GM15510 (cell line): ENCODE results near the gene GALT.

Source experiments
- POLR2A ChIP-seq: IDR thresholded peaks from 3 replicates; pipeline ENCODE4 v1.6.1; 2011; ENCODE audit warnings: borderline replicate concordance; ENCODE audit not compliant: insufficient read length; ENCODE audit errors: extremely low read depth

GALT gene

DNA sequence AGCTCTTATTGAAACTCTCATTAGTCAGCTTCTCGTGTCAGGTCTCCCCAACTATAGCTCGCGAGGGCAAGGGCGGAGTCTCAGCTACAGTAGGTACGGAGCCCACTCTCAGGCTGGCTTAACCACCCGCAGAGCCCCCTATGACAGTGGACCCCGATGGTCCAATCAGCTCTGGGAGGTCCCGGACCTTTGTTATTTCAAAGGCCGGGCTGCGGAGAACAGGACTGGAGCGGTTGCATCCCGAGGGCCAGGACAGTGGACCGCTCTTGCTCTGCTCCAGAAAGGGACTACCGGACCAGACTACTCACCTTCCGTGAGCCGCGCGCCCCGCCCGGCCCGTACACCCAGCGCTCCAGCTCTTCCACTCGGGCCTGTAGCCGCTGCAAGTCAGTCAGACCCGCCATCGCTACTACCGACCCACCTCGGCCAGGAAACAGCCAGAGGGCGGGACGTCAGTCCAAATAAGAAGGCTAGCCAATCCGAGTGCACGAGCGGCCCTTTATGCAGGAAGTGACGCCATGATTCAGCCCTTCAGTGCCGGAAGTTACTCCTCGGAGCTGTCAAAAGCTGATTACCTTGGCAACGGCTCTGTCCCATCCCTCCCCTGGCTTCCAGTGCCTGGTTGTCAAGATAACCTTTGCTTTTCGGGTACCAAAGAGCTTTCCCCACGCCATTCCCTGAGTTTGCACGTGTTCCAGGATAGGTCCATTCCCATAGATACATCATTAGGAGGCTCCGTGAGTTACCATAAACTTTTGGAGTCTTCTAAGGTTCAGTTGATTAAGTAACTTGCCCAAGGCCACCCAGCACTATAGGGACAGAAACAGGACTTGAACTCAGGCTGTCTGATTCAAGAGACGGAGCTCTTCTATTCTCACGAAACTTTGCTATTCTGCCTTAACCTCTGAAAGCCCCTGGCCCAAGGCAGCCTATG is 26.1 kb upstream of the GALT start, which contains the start of gene DCTN3:
TSS of gene DCTN3 (minus strand) at position 435 of the 934 bp plus-strand sequence. CDS start at position 404, 31 bp downstream.
- TF ChIP-seq POLR2A: peak; percentile 70

DNA sequence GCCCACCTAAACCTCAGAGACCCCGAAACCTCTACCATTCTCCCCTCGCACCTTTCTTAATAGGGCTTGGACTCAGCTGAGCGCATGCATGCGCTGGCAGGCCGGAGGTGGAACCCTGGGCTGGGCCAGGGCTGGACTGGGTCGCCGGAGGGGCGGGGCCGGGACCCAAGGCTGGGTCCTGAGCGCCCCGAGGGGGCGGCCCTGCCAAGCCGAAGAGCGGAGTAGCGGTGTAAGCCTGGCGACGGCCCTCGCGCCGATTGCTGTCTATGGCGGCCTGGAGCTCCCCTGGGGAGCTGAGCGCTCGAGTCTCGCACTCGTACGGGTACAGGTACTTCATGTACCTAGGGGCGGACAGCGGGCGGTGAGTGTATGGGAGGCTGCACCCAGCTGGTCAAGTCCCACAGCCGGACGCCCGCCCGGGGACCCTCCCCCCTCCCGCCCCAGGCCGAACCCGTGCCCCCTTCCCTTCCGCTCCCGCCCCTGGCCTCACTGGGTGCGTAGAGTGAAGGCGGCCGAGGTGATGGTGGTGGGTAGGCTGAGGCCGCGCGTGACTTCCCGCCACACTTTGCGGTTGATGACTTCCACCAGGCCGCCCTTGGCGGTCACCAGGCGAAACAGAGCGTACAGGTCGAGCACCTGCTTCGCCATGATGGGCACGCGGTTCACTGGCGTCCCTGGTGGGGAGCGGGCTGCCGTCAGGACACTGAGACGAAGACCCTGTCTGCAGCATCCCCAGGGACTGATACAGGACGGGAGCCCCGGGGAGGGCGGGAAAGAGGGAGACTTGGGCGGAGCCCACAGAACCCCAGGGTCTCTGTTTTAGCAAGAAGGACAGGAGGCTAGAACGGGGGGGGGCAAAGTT is 22.9 kb upstream of the GALT start:
- no peak for TF ChIP-seq POLR2A

DNA sequence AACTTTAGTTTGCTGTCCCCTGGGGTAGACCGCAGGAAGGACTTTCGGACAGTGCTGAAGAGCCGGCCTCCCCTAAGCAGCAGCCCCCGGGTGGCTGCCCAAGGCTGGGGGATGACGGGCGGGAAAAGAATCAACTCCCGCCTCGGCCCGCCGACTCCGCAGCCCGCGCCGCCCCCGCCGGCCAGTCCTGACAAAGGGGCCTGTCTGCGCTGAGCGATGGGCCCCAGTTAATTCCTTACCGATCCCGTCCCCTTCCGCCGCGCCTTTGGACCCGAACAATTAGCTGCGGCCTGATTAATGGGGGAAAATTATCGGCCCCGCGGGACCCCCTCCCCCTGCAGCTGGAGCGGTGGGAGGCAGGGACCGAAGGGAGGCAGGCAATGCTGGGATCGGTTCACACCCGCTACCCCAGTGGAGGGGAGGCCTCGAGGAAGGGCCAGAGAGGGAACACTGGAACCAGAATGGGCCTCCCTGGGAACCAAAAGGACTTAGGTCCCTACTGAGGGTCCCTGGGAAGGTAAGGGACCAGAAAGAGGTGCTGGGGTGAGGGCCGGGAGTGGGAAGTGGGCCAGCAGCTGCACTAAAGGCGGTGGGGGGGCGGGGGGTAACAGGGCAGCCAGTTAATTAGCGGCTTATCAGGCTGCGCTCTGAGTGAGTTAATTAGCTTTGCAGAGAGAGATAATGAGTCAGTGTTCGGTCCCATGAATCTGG is 21.8 kb upstream of the GALT start:
- TF ChIP-seq POLR2A: no peak

DNA sequence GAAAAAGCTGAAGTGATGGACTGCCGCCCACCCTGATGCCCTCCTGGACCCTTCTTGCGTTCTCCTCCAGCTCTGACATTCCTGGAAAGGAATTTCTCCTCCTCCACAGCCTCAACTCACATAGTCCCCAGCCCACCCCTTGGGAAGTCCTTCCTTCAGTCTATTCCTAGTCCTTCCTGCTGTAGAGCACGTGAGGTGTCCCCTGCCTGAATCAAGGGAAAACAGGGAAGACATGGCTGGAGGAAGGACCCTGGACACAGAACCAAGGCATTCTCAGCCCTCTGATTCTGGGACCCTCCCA is 21.3 kb upstream of the GALT start:
- TF ChIP-seq POLR2A: no peak

DNA sequence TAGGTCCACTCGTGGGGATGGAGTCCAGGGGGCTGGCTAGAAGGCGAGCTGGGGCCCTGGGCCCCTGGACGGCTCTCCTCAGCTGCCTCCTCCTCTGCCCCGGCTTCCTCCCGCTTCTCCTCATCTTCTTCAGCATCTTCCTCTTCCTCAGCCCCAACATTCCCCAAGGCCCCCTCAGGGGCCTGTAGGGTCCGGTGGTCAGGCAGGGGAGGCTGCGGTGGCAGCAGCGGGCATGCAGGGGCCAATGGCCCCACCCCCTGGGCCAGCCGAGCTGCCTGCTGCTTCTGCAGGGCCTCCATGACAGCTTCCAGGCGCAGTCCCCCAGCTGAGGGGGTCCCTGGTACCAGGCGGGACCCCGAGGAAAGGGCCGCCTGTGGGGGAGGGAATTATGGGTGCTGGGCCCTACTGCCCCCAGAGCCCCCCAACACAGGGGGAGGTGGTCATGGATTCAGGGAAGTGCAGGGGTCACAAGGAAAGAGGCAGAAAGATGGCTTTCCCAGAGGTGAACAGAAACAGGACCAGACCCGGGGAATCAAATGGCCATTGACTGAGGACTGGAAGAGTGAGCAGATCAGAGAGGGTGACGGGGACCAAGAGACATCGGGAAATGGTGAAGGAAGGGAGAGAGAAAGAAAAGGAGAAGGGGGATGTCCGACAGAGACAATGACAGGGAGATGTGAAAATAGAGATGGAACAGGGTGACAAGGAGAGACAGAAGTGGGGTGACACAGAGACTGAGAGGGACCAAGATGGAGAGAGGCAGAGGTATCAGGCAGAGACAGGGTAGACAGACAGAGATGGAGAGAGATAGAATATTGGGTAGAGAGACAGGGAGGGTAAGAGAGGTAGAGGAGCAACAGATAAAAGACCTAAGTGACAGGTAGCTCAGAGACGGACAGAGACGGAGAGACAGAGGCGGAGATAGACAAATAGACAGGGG is 18.5 kb upstream of the GALT start:
- no peak for TF ChIP-seq POLR2A

DNA sequence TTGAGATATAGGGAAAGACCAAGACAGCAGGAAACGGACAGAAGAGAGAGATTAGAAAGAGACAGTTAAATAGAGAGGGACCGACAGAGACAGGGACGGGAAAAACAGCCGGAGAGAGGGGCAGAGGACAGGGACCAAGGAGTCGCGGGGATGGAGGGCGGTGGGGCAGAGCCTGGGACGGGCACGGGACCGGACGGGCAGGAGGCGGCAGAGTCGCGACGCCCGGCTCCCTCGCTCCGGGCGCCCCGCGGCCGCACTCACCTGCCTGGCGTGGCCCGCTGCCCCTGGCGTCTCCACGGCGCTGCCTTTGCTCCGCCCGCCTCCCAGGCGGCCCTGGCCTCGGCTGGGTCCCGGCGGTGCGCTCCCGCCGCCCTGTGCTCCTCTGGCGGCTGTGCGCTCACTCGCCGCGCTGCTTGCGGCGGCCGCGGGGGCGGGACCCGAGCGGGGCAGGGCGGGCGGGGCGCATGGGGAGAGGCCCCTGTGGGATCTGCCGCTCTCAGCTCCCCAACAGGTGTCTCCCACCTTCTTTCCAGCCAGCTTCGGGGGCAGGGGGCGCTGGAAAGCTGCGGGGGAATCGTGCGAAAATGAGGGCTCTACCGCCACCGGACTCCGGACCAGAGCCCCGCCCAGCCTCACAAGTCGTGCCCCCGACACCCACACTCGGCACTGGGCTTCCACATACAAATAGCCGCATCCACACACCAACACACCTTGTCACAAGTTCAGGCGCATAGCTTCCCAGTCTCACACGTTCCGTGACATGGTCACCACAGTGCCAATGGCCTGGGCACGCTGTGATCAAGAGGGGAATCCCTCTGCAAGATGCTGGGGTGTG is 17.6 kb upstream of the GALT start, which contains the start of gene ARID3C:
TSS of gene ARID3C (minus strand) at position 411 of the 835 bp plus-strand sequence. CDS start 1,052 bp downstream, outside the sequence.
- TF ChIP-seq POLR2A: no peak

DNA sequence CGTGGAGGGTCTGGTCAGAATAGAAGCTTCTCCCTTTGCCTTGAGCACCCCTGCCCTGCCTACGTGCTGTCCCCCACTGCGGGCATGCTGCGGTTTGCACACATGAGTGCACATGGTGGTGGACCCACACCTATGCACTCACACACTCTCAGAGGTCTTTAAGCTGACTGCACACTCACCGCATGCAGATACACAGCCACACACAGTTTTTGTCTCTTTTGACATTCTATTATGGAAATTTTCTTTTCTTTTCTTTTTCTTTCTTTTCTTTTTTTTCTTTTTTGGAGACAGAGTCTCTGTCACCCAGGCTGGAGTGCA is 17.0 kb upstream of the GALT start:
- no peak for TF ChIP-seq POLR2A

DNA sequence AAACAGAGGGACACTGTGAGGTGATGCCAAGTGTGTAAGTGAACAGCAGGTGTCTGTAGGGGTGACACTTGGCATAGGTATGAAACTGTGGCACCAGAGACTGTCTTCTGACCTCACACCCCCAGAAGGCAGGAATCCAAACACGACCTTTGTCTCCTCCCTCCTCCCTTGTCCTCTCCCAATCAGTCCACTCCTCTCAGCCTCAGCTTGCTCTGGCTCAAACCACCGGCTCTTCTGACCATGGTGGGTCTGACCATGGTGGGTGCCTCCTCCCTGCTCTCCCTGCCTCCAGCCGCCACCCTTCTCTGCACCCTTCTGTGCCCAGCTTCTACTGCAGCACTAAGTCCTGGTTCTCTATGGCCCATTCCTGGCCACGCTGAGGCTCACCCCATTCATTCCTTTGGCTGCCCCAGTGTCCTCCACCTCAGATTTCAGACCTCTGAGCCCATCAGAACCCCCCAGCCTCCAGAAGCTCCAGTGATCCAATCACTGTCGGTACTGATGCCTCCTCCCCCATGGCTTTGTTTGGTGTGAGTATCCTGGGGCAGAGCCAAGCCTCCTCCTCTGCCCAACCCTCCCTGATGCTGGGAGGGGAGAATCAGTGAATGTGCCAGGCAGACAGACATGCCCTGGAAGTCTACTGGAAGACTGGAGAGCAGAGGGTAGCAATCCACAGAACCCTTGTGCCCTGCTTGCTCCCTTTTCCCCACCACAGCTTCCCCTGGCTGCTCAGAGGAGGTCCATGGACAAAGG is 15.9 kb upstream of the GALT start:
- TF ChIP-seq POLR2A: no peak

DNA sequence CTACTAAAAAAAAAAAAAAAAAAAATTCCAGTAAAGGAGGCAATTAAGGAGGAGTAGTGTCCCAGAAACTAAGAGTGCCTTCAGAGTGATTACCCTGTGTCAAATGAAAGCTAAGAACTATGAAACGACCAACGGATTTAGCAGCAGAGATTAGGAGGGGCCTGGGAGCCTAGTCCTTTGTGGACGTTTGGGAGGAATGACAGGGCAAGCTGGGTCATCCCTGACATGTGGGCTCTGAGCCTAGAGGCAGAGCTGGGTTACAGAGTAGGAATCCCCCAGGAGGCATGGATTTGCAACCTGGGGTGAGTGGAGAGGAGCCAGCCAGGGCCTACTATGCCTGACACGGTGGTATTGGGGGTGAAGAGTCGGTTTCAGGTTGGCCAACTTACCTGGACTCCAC is 13.3 kb upstream of the GALT start:
- TF ChIP-seq POLR2A: no peak

DNA sequence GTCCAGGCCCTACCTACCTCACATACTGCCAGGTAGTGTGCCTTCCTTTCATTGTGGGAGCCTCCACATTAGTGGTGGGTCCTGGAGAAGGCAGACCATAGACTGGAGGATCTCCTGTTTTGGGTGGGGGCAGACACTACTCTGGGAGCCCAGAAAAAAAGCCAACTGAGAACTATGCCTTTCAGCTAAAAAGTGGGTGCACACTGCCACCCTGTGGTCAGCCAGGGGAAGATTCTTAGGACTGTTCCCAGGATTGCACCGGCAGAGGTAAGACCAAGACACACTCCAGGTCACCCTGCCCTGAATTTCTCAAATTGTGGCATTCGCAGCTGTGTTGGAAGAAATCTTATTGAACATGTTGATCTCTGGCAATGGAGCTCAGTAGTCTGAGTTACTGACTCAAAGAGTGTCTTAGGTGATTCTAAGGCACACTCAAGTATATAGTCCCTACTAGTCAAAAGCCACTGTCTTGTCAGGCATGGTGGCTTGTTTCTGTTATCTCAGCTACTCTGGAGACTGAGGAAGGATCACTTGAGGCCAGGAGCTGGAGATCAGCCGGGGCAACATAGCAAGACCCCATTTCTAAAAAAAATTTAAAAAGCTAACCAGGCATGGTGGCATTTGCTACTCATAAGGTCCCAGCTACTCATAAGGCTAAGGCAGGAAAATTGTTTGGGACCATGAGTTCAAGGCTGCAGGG is 12.5 kb upstream of the GALT start:
- no peak for TF ChIP-seq POLR2A

DNA sequence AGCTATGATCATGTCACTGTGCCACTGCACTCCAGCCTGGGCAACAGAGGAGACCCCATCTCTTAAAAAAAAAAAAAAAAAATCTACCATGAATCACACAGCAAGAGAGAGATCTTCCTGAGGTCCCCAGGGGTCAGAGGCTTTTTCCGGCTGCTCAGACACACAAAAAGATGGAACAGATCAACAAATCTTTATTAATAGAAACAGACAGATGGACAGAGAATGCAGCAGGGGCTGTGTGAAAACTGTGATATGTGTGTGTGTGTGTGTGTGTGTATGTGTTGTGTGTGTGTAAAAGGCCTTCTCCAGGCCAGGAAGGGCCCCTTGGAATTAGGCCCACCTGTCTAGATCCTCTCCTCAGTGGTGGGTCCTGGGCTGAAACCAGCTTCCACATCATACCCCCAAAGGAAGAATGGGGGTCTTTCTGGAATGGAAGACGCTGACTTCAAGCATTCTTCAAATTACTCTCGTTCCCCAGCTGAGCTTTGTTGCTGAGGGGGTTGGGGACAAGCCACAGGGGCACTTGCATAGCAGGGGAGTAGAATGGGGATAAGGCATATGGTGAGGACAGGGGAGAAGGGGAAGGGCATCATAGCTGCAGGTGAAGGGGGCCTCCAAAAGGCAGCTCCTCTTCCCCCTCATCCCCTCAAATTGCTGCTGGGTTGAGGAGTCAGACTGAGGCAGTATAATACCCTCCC is 11.8 kb upstream of the GALT start:
- no peak for TF ChIP-seq POLR2A

DNA sequence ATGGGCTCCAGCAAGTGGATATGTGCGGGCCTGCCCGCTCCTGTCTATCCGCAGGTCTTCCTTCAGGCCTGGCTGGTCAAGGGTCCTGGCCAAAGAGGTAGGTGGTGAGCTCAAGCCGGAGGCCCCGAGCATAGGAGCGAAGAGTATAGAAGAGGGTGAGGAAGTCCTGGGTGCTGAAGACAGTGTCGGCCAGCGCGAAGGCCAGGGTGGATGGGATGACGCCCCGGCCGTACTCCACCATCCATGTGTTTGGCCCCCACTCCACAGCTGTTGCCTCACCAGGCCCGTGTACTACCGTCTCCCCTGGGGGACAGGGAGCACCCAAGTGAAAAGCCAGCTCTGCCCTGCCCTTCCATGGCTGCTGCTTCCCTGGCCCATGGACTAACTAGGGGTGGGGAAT is 10.9 kb upstream of the GALT start:
- TF ChIP-seq POLR2A: no peak

DNA sequence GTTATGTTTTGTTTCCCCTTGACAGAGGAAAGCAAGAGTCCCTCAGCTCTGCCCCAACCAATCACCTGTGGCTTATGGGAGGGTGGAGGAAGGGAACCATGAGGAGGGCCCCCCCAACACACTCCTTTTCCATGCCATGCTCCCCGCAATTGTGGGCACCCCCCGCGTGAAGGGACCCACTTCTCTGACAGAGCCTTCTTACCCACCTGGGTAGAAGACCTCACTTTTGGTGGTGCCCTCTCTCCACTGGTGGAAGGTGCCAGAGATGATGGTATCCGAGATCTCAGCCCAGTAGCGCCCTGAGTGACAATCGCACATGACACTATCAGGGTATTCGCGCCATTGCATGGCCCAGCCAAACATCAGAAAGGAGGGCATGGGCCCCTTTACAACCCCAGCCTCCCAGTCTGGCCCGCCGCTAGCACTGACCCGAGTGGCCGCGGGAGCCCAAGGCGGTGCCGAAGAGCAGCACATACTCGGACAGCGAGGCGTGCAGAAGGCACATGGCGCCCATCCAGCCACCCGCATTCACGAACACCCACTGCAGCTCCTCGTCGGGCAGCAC is 9.6 kb upstream of the GALT start:
- no peak for TF ChIP-seq POLR2A
